B cell (primary cell): ENCODE results near the gene YPEL4. TPM values are rescaled to one million over a fixed set of nuclear protein-coding genes. Genes with fewer than 3 reads are reported as not detected.

Experiments
- ATAC-seq: fragments of 200-7000 bp; cut with Tn5 transposase; one replicate; pipeline ENCODE4 v1.10.0; 2021; ENCODE audit warnings: low read depth, mild to moderate bottlenecking, moderate number of reproducible peaks, moderate library complexity
- CTCF ChIA-PET: fragments of 350-600 bp; sonication (Branson Sonifier 250); formaldehyde crosslinking; loops from one replicate; lab custom pipeline; 2021; ENCODE audit warnings: antibody characterized with exemption, inconsistent platforms; lab: Charles Lee
- POLR2A ChIA-PET: fragments of 350-600 bp; sonication (Branson Sonifier 250); formaldehyde crosslinking; loops from one replicate; lab custom pipeline; 2021; ENCODE audit warnings: antibody characterized with exemption; lab: Charles Lee
- DNase-seq: peaks from one replicate; pipeline ENCODE4 v3.0.0; 2013
- H2AFZ ChIP-seq: 2 replicates; pipeline ENCODE4 v1.6.1; 2012; ENCODE audit warnings: mild to moderate bottlenecking, low read depth, low read length; ENCODE audit not compliant: insufficient read depth, poor library complexity, severe bottlenecking
- H3K27ac ChIP-seq, 2 donors: 1 replicate in 1 of 2; 2 replicates in 1 of 2; pipeline ENCODE4 v1.5.1; 2012 to 2013; ENCODE audit warnings: low read length in 2 of 2, mild to moderate bottlenecking in 2 of 2, moderate library complexity in 1 of 2
- H3K27me3 ChIP-seq, 4 experiments: fragments of 200-600 bp in 1 of 4; sonication (generic) in 1 of 4; replicated peaks in 1 of 4; 1 replicate in 2 of 4; 2 replicates in 2 of 4; pipeline versions ENCODE4 v1.6.1 to v1.7.0; 2013 to 2016; ENCODE audit warnings: low read length in 3 of 4, mild to moderate bottlenecking in 2 of 4, mixed read lengths in 1 of 4, moderate library complexity in 1 of 4; ENCODE audit not compliant: insufficient read depth in 4 of 4, control insufficient read depth in 3 of 4; ENCODE audit errors: control extremely low read depth in 1 of 4
- H3K36me3 ChIP-seq, 2 experiments: replicated peaks in 1 of 2; 1 replicate in 1 of 2; 2 replicates in 1 of 2; pipeline versions ENCODE4 v1.6.1 to v1.7.1; 2013; ENCODE audit warnings: low read length in 1 of 2; ENCODE audit not compliant: insufficient read depth in 2 of 2, control insufficient read depth in 1 of 2; ENCODE audit errors: control extremely low read depth in 1 of 2, extremely low read depth in 1 of 2
- H3K4me1 ChIP-seq, 2 donors: fragments of 200-600 bp in 1 of 2; sonication (generic) in 1 of 2; 1 replicate in 1 of 2; 2 replicates in 1 of 2; pipeline versions ENCODE4 v1.5.1 to v1.6.1; 2013 to 2017; ENCODE audit warnings: low read length in 2 of 2; ENCODE audit not compliant: control insufficient read depth in 2 of 2, insufficient read depth in 2 of 2
- H3K4me2 ChIP-seq: replicated peaks from 2 replicates; pipeline ENCODE3; 2012; ENCODE audit warnings: mild to moderate bottlenecking, low read depth, low read length; ENCODE audit not compliant: poor library complexity, severe bottlenecking
- H3K4me3 ChIP-seq, 5 experiments: fragments of 200-600 bp in 1 of 5; sonication (generic) in 1 of 5; 1 replicate in 3 of 5; 2 replicates in 2 of 5; pipeline versions ENCODE4 v1.5.1 to v1.7.0; 2011 to 2016; ENCODE audit warnings: low read length in 4 of 5, mild to moderate bottlenecking in 4 of 5, low read depth in 2 of 5, control low read depth in 1 of 5, moderate library complexity in 1 of 5; ENCODE audit not compliant: insufficient read depth in 1 of 5; ENCODE audit errors: control extremely low read depth in 1 of 5, extremely low read depth in 1 of 5
- H3K79me2 ChIP-seq: fragments of 200-600 bp; sonication (generic); one replicate; pipeline ENCODE4 v1.6.0; 2016; ENCODE audit warnings: low read length; ENCODE audit not compliant: control insufficient read depth, insufficient read depth
- H3K9ac ChIP-seq: fragments of 200-600 bp; sonication (generic); 2 replicates; pipeline ENCODE4 v1.6.1; 2017; ENCODE audit warnings: mild to moderate bottlenecking, low read length, moderate library complexity
- H3K9me3 ChIP-seq, 3 donors: one replicate each; pipeline versions ENCODE4 v1.6.1 to v1.7.1; 2013; ENCODE audit warnings: low read length in 2 of 3; ENCODE audit not compliant: control insufficient read depth in 2 of 3, insufficient read depth in 1 of 3; ENCODE audit errors: control extremely low read depth in 1 of 3
- H4K20me1 ChIP-seq: 2 replicates; pipeline ENCODE4 v1.6.0; 2012; ENCODE audit warnings: mild to moderate bottlenecking, low read length; ENCODE audit not compliant: insufficient read depth, control insufficient read depth, poor library complexity, severe bottlenecking
- H3K27ac Mint-ChIP-seq: one replicate; pipeline ENCODE4 v1.8.0; 2021; ENCODE audit warnings: mixed read lengths
- H3K27me3 Mint-ChIP-seq: one replicate; pipeline ENCODE4 v1.8.0; 2021; ENCODE audit warnings: mixed read lengths
- H3K4me1 Mint-ChIP-seq: one replicate; pipeline ENCODE4 v1.8.0; 2021; ENCODE audit warnings: mixed read lengths
- H3K4me3 Mint-ChIP-seq: one replicate; pipeline ENCODE4 v1.8.0; 2021; ENCODE audit warnings: mixed read lengths
- H3K9me3 Mint-ChIP-seq: one replicate; pipeline ENCODE4 v1.8.0; 2022; ENCODE audit warnings: mixed read lengths; ENCODE audit not compliant: insufficient read depth
- EZH2 ChIP-seq: IDR thresholded peaks from 2 replicates; pipeline ENCODE4 v1.6.1; 2012; ENCODE audit warnings: borderline replicate concordance, low read depth, mild to moderate bottlenecking, moderate library complexity, low read length; ENCODE audit not compliant: insufficient read depth, poor library complexity, severe bottlenecking
- WGBS: methylation state at CpG from one replicate; pipeline ENCODE4 v1.1.5; 2013; ENCODE audit warnings: missing lambda C conversion rate; ENCODE audit not compliant: insufficient coverage; 5-methylcytosine and 5-hydroxymethylcytosine counted together
- intact Hi-C: fragments of 100-400 bp; cut with micrococcal nuclease; formaldehyde crosslinking; loops from one replicate; pipeline ENCODE4 v1.10.0; 2022
- polyA plus RNA-seq: library from polyadenylated mRNA; depleted of rRNA; stranded (reverse); fragments of >200 nt; gene quantifications from 2 replicates; pipeline ENCODE4 v1.2.3, GENCODE V29; 2012
- total RNA-seq, 2 donors: library from RNA; stranded (reverse); fragments of 120-200 nt in 1 of 2; gene quantifications; 1 replicate in 1 of 2; 2 replicates in 1 of 2; pipeline versions ENCODE4 v1.2.3 to v1.2.4, GENCODE V29; 2013 to 2022
- TF ChIP-seq, protein P1 (sequence below): fragments of 200-600 bp; IDR thresholded peaks from one replicate; pipeline ENCODE4 v1.8.0; 2022; ENCODE audit warnings: antibody characterized with exemption, mild to moderate bottlenecking

Gene YPEL4
- total and polyA plus RNA-seq, 2 donors (not counting 1 experiment from before 2014, with no cell fraction given) = 0.03 to 1.1 TPM

DNA sequence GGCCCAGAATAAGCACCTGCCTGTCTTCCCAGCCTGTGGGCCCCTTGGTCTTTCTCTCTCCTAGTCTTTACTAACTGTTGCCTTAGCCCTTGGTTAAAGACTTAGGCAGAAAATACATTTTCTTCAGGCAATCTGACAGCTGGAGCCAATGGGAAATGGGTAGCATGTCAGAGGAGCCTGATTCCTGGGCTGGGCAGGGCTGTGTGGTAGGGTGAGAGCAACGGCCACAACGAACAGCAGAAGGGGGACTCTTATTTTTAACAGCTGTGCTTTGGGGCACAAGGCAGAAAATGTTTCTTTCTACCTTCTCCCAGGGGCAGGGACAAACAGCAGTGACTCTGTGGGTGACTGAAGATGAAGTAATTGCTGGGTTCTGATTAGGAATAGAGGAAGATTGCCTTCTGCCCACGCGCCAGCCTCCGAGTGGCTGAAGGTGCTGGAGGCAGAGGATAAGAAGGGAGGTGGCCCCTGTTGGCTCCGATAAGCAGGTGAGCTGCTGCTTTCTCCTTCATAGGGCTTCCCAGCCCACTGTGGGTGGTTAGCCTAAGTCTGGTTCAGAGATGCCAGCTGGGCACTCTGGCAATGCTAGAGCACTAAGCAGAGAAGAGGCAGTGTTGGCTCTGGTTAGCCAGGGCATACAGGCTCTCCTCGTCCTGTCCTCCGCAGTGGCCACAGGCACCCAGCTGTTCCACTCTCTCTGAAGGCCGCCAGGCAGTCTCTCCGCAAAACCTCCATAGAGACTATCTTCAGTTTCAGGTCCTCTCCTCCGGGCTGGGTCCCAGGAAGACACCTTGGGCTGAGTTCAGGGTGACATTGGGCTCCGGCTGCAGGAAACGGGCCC is 1.5 kb downstream of the YPEL4 start:
- Histone ChIP-seq H4K20me1 (no peaks in the 10 kb centered on the region), H2AFZ (no peak overlapping the region), H3K4me3 (no peak overlapping the region), H3K27me3 (peaks cover 0 to 69% (median 54%) of the 10 kb centered on the region in 4 experiments), H3K79me2 (no peaks in the 10 kb centered on the region), H3K27ac (no peak overlapping the region), H3K9ac (no peak overlapping the region), H3K36me3 (no peaks in the 10 kb centered on the region), H3K4me2 (peak overlapping the region; percentile 55), H3K9me3 (peaks cover 0 to 11% (median 0%) of the 10 kb centered on the region in 3 donors), H3K4me1 (peaks cover 46 to 48% of the 10 kb centered on the region in 2 donors)
- WGBS = 9% methylated on average over 11 of the region's 13 CpGs
- DNase-seq (peak; percentile 37), ATAC-seq (no peak)
- ChIA-PET POLR2A (no interaction called here), CTCF (interaction anchor here (1.0 to 1.7 kb wide), 5 partner anchors 10 to 191 kb away, joined by 3 to 7 read pairs (median 3); no protein-coding TSS in a partner anchor)
- intact Hi-C loops = no loop called here
- Mint-ChIP-seq H3K27me3 (peaks cover 77% of the 10 kb centered on the region), H3K9me3 (no peaks in the 10 kb centered on the region), H3K4me1 (peaks cover 43% of the 10 kb centered on the region), H3K27ac (peak overlapping the region; percentile 37), H3K4me3 (peak overlapping the region; percentile 78)
- TF ChIP-seq, protein P1, sequence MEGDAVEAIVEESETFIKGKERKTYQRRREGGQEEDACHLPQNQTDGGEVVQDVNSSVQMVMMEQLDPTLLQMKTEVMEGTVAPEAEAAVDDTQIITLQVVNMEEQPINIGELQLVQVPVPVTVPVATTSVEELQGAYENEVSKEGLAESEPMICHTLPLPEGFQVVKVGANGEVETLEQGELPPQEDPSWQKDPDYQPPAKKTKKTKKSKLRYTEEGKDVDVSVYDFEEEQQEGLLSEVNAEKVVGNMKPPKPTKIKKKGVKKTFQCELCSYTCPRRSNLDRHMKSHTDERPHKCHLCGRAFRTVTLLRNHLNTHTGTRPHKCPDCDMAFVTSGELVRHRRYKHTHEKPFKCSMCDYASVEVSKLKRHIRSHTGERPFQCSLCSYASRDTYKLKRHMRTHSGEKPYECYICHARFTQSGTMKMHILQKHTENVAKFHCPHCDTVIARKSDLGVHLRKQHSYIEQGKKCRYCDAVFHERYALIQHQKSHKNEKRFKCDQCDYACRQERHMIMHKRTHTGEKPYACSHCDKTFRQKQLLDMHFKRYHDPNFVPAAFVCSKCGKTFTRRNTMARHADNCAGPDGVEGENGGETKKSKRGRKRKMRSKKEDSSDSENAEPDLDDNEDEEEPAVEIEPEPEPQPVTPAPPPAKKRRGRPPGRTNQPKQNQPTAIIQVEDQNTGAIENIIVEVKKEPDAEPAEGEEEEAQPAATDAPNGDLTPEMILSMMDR = no peak
- no peak for TF ChIP-seq EZH2

DNA sequence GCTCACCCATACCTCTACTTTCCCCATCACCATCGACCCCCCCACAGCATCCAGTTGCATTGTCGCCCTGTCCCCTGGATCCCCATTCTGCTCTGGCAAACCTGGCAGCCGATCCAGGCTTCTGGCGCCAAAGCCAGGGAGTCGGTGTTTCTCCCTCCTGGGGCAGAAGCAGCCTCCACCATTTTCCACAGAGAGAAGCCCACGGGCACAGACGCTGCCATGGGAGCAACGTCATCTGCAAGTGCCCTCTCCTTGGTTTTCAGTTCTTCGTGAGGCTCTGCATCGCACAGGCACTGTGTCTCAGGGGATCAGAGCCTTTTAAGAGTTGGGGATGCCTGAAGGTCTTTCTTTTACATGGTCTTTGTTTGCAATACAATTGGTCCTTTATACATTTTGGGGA is 2.3 kb downstream of the YPEL4 start:
- no peak overlapping the region for H3K4me3 ChIP-seq
- no peak overlapping the region for H3K9ac ChIP-seq
- intact Hi-C loops = no loop called here
- no peak for ATAC-seq
- H3K4me1 ChIP-seq = peaks cover 46 to 48% of the 10 kb centered on the region in 2 donors
- H3K4me2 ChIP-seq = peak overlapping the region; percentile 4
- H3K9me3 ChIP-seq = peaks cover 0 to 11% (median 0%) of the 10 kb centered on the region in 3 donors
- TF ChIP-seq EZH2 = no peak
- TF ChIP-seq, protein P1 = no peak
- no peak overlapping the region for H3K27ac Mint-ChIP-seq
- H3K4me3 Mint-ChIP-seq = no peak overlapping the region
- peaks cover 42% of the 10 kb centered on the region for H3K4me1 Mint-ChIP-seq
- no peak overlapping the region for H2AFZ ChIP-seq
- 5% methylated on average over 9 of the region's 10 CpGs for WGBS
- no peaks in the 10 kb centered on the region for H3K79me2 ChIP-seq
- H3K36me3 ChIP-seq = no peaks in the 10 kb centered on the region
- H3K27me3 ChIP-seq = peaks cover 0 to 73% (median 54%) of the 10 kb centered on the region in 4 experiments
- H3K27ac ChIP-seq = no peak overlapping the region
- H4K20me1 ChIP-seq = no peaks in the 10 kb centered on the region
- ChIA-PET POLR2A (no interaction called here), CTCF (interaction anchor here (0.6 to 1.9 kb wide), 10 partner anchors 9 to 302 kb away, joined by 3 to 8 read pairs (median 4); no protein-coding TSS in a partner anchor)
- no peak for DNase-seq
- no peaks in the 10 kb centered on the region for H3K9me3 Mint-ChIP-seq
- H3K27me3 Mint-ChIP-seq = peaks cover 85% of the 10 kb centered on the region
